ENCODE results near the gene PRDM10.
A peak's percentile ranks its signal among the peaks of the same experiment; 100 is the strongest.

GRCh38 chr11:130002352-130002845 is at the start of gene PRDM10:
- peak in 1 of 3 experiments; percentile 18 for TF ChIP-seq CTCF (IDR thresholded peaks at IDR 0.05)
- no peak for TF ChIP-seq POLR2A (IDR thresholded peaks at IDR 0.05; ENCODE audit: low read depth)
- TF ChIP-seq EP300 (IDR thresholded peaks at IDR 0.05): no peak
